ENCODE data around the gene MGLL.

DNA sequence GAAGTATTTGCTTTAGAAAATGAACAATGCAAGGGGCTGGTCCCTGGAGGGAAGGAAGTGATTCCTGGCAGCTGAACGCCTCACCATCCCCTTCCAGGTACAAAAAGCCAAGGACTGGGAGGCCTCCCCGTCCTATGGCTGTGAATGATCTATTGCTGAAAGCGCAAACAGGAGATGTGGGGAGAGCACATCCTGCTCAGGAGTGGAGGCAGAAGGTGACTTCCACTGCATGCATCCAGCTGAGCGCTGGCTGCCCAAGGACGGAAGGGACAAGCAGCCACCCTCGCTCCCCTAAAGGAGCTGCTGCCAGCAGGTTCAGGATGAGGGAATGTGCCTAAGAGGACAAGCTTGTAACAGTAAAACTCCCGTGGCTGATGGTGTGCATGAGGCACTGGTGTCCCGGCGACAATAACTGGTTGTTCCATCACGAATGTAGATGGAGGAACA lies 108.2 kb downstream of the MGLL start:
- TF ChIP-seq SP1 (CRISPR knock-in tag; conservative IDR thresholded peaks at IDR 0.05): no peak
- TF ChIP-seq, protein P1, sequence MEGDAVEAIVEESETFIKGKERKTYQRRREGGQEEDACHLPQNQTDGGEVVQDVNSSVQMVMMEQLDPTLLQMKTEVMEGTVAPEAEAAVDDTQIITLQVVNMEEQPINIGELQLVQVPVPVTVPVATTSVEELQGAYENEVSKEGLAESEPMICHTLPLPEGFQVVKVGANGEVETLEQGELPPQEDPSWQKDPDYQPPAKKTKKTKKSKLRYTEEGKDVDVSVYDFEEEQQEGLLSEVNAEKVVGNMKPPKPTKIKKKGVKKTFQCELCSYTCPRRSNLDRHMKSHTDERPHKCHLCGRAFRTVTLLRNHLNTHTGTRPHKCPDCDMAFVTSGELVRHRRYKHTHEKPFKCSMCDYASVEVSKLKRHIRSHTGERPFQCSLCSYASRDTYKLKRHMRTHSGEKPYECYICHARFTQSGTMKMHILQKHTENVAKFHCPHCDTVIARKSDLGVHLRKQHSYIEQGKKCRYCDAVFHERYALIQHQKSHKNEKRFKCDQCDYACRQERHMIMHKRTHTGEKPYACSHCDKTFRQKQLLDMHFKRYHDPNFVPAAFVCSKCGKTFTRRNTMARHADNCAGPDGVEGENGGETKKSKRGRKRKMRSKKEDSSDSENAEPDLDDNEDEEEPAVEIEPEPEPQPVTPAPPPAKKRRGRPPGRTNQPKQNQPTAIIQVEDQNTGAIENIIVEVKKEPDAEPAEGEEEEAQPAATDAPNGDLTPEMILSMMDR (IDR thresholded peaks at IDR 0.05): no peak
- TF ChIP-seq GRHL2 (CRISPR knock-in tag; IDR thresholded peaks at IDR 0.05; ENCODE audit: insufficient replicate concordance, severe bottlenecking): no peak
- no peak for TF ChIP-seq TP53 (CRISPR knock-in tag; IDR thresholded peaks at IDR 0.05)
- TF ChIP-seq FOXP1 (CRISPR knock-in tag; IDR thresholded peaks at IDR 0.05; ENCODE audit: borderline replicate concordance): no peak
- TF ChIP-seq NR1H2 (CRISPR knock-in tag; IDR thresholded peaks at IDR 0.05): no peak
- TF ChIP-seq, protein P2, sequence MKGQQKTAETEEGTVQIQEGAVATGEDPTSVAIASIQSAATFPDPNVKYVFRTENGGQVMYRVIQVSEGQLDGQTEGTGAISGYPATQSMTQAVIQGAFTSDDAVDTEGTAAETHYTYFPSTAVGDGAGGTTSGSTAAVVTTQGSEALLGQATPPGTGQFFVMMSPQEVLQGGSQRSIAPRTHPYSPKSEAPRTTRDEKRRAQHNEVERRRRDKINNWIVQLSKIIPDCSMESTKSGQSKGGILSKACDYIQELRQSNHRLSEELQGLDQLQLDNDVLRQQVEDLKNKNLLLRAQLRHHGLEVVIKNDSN (CRISPR knock-in tag; IDR thresholded peaks at IDR 0.05): no peak
- TF ChIP-seq ZNF396 (CRISPR knock-in tag; IDR thresholded peaks at IDR 0.05; ENCODE audit: borderline replicate concordance): no peak
- TF ChIP-seq, protein P3, sequence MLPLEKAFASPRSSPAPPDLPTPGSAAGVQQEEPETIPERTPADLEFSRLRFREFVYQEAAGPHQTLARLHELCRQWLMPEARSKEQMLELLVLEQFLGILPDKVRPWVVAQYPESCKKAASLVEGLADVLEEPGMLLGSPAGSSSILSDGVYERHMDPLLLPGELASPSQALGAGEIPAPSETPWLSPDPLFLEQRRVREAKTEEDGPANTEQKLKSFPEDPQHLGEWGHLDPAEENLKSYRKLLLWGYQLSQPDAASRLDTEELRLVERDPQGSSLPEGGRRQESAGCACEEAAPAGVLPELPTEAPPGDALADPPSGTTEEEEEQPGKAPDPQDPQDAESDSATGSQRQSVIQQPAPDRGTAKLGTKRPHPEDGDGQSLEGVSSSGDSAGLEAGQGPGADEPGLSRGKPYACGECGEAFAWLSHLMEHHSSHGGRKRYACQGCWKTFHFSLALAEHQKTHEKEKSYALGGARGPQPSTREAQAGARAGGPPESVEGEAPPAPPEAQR (CRISPR knock-in tag; IDR thresholded peaks at IDR 0.05): no peak
- TF ChIP-seq, protein P4, sequence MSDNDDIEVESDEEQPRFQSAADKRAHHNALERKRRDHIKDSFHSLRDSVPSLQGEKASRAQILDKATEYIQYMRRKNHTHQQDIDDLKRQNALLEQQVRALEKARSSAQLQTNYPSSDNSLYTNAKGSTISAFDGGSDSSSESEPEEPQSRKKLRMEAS (CRISPR knock-in tag; IDR thresholded peaks at IDR 0.05): no peak
- TF ChIP-seq ZNF219 (CRISPR knock-in tag; IDR thresholded peaks at IDR 0.05; ENCODE audit: borderline replicate concordance): no peak
- TF ChIP-seq, protein P5, sequence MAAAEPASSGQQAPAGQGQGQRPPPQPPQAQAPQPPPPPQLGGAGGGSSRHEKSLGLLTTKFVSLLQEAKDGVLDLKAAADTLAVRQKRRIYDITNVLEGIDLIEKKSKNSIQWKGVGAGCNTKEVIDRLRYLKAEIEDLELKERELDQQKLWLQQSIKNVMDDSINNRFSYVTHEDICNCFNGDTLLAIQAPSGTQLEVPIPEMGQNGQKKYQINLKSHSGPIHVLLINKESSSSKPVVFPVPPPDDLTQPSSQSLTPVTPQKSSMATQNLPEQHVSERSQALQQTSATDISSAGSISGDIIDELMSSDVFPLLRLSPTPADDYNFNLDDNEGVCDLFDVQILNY (CRISPR knock-in tag; IDR thresholded peaks at IDR 0.05): no peak
- no peak for TF ChIP-seq ZNF121 (CRISPR knock-in tag; IDR thresholded peaks at IDR 0.05)
- TF ChIP-seq, protein P6, sequence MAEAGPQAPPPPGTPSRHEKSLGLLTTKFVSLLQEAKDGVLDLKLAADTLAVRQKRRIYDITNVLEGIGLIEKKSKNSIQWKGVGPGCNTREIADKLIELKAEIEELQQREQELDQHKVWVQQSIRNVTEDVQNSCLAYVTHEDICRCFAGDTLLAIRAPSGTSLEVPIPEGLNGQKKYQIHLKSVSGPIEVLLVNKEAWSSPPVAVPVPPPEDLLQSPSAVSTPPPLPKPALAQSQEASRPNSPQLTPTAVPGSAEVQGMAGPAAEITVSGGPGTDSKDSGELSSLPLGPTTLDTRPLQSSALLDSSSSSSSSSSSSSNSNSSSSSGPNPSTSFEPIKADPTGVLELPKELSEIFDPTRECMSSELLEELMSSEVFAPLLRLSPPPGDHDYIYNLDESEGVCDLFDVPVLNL (CRISPR knock-in tag; IDR thresholded peaks at IDR 0.05; ENCODE audit: borderline replicate concordance, low read depth): no peak
